HEK293 (cell line): ENCODE data around the gene RNU2-1.

Experiments
- CTCF ChIA-PET: fragments of 350-600 bp; formaldehyde crosslinking; extraction: SDS; loops from one replicate; lab custom pipeline; 2021; ENCODE audit warnings: antibody characterized with exemption; lab: Yijun Ruan, JAX
- POLR2A ChIA-PET: fragments of 300-600 bp; formaldehyde crosslinking; extraction: SDS; loops from one replicate; lab custom pipeline; 2020; ENCODE audit warnings: antibody characterized with exemption, inconsistent platforms; lab: Yijun Ruan, JAX
- H3K27ac ChIP-seq: fragments of 200-500 bp; sonication (Bioruptor generic); 2 replicates; pipeline ENCODE4 v1.5.1; 2014; ENCODE audit warnings: low read depth, low read length, control low read depth, inconsistent platforms; ENCODE audit errors: extremely low read depth
- H3K36me3 ChIP-seq, 2 experiments: fragments of 200-500 bp in 1 of 2; sonication (Bioruptor generic) in 1 of 2; 1 replicate in 1 of 2; 2 replicates in 1 of 2; pipeline ENCODE4 v1.5.1; 2014 to 2017; ENCODE audit warnings: inconsistent platforms in 2 of 2, low read length in 2 of 2; ENCODE audit not compliant: control insufficient read depth in 2 of 2, insufficient read depth in 1 of 2
- H3K4me1 ChIP-seq: fragments of 200-500 bp; sonication (Bioruptor generic); 2 replicates; pipeline ENCODE4 v1.5.1; 2014; ENCODE audit warnings: mild to moderate bottlenecking, low read length, inconsistent platforms; ENCODE audit not compliant: control insufficient read depth, insufficient read depth
- H3K4me3 ChIP-seq: 2 replicates; pipeline ENCODE4 v1.5.1; 2011; ENCODE audit warnings: low read depth, mild to moderate bottlenecking, control low read depth, low read length, moderate library complexity
- H3K9me3 ChIP-seq: fragments of 200-500 bp; sonication (Bioruptor generic); 2 replicates; pipeline ENCODE4 v1.5.1; 2014; ENCODE audit warnings: low read depth, low read length, inconsistent platforms; ENCODE audit not compliant: control insufficient read depth, insufficient read depth
- REPIN1 ChIP-seq: fragments of 450-650 bp; formaldehyde crosslinking; IDR thresholded peaks from 2 replicates; pipeline ENCODE4 v1.5.1; 2017; ENCODE audit warnings: missing biosample characterization, missing genetic modification characterization, low read depth
- ZBTB1 ChIP-seq: fragments of 450-650 bp; formaldehyde crosslinking; IDR thresholded peaks from 2 replicates; pipeline ENCODE4 v1.5.1; 2016; ENCODE audit warnings: missing biosample characterization, missing genetic modification characterization
- ZBTB20 ChIP-seq: fragments of 450-650 bp; formaldehyde crosslinking; IDR thresholded peaks from 2 replicates; pipeline ENCODE4 v1.5.1; 2016; ENCODE audit warnings: missing biosample characterization, missing genetic modification characterization
- ZFP41 ChIP-seq: fragments of 450-650 bp; formaldehyde crosslinking; IDR thresholded peaks from 2 replicates; pipeline ENCODE4 v1.5.1; 2016; ENCODE audit warnings: missing biosample characterization, missing genetic modification characterization, borderline replicate concordance
- ZNF121 ChIP-seq: fragments of 450-650 bp; formaldehyde crosslinking; IDR thresholded peaks from 2 replicates; pipeline ENCODE4 v1.5.1; 2016; ENCODE audit warnings: missing biosample characterization, missing genetic modification characterization
- ZNF133 ChIP-seq: fragments of 450-650 bp; formaldehyde crosslinking; IDR thresholded peaks from 2 replicates; pipeline ENCODE4 v1.5.1; 2016; ENCODE audit warnings: missing biosample characterization, missing genetic modification characterization
- ZNF146 ChIP-seq: fragments of 450-650 bp; formaldehyde crosslinking; IDR thresholded peaks from 2 replicates; pipeline ENCODE4 v1.5.1; 2016; ENCODE audit warnings: missing biosample characterization, missing genetic modification characterization
- ZNF558 ChIP-seq: fragments of 450-650 bp; formaldehyde crosslinking; IDR thresholded peaks from 2 replicates; pipeline ENCODE4 v1.5.1; 2016; ENCODE audit warnings: missing biosample characterization, missing genetic modification characterization
- ZNF610 ChIP-seq: fragments of 450-650 bp; formaldehyde crosslinking; IDR thresholded peaks from 2 replicates; pipeline ENCODE4 v1.5.1; 2016; ENCODE audit warnings: missing biosample characterization, missing genetic modification characterization, borderline replicate concordance
- ZNF707 ChIP-seq: fragments of 450-650 bp; formaldehyde crosslinking; IDR thresholded peaks from 2 replicates; pipeline ENCODE4 v1.5.1; 2016; ENCODE audit warnings: missing biosample characterization, missing genetic modification characterization
- ZNF76 ChIP-seq: fragments of 450-650 bp; formaldehyde crosslinking; IDR thresholded peaks from 2 replicates; pipeline ENCODE4; 2016; ENCODE audit warnings: low read depth, missing biosample characterization, missing genetic modification characterization, borderline replicate concordance
- TF ChIP-seq, protein P1 (sequence below): fragments of 450-650 bp; formaldehyde crosslinking; IDR thresholded peaks from 2 replicates; pipeline ENCODE4 v1.5.1; 2016; ENCODE audit warnings: missing biosample characterization, missing genetic modification characterization
- TF ChIP-seq, protein P2 (sequence below): fragments of 450-650 bp; formaldehyde crosslinking; conservative IDR thresholded peaks from 2 replicates; pipeline ENCODE4 v1.5.1; 2016; ENCODE audit warnings: low read depth, missing biosample characterization, missing genetic modification characterization
- TF ChIP-seq, protein P3 (sequence below): fragments of 450-650 bp; formaldehyde crosslinking; IDR thresholded peaks from 2 replicates; pipeline ENCODE4 v1.5.1; 2016; ENCODE audit warnings: missing biosample characterization, missing genetic modification characterization
- TF ChIP-seq, protein P4 (sequence below): fragments of 450-650 bp; formaldehyde crosslinking; IDR thresholded peaks from 2 replicates; pipeline ENCODE4 v1.5.1; 2017; ENCODE audit warnings: missing biosample characterization, missing genetic modification characterization
- TF ChIP-seq, protein P5 (sequence below): fragments of 450-650 bp; formaldehyde crosslinking; IDR thresholded peaks from 2 replicates; pipeline ENCODE4 v1.5.1; 2017; ENCODE audit warnings: missing biosample characterization, missing genetic modification characterization
- TF ChIP-seq, protein P6 (sequence below): fragments of 450-650 bp; formaldehyde crosslinking; IDR thresholded peaks from 2 replicates; pipeline ENCODE4 v1.5.1; 2016; ENCODE audit warnings: missing biosample characterization, missing genetic modification characterization, borderline replicate concordance

Gene RNU2-1

DNA sequence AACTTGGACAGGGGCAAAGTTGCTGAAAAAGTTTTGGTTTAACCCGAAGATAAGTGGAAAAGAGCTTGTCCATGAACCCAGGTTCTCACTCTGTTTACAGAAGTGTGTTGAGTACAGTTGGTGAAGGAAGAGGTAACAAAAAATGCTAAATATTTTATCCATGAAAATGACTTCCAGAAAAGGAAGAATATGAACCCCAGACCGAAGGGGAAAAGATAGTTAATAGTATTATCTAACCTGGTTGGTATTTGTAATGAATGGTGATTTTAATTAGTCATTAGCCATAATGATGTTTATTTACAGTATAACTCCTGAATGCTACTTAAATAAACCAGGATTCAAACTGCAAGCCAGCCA is 22.7 kb downstream of the RNU2-1 start:
- TF ChIP-seq ZNF133 (tag by site-specific recombination) (no peak), ZBTB1 (no peak), REPIN1 (tag by site-specific recombination) (no peak), ZBTB20 (tag by site-specific recombination) (no peak), ZNF146 (tag by site-specific recombination) (no peak), ZNF76 (no peak), ZNF558 (tag by site-specific recombination) (no peak), ZNF121 (no peak), ZNF610 (tag by site-specific recombination) (no peak), ZFP41 (tag by site-specific recombination) (no peak), ZNF707 (tag by site-specific recombination) (no peak)
- TF ChIP-seq, protein P1, sequence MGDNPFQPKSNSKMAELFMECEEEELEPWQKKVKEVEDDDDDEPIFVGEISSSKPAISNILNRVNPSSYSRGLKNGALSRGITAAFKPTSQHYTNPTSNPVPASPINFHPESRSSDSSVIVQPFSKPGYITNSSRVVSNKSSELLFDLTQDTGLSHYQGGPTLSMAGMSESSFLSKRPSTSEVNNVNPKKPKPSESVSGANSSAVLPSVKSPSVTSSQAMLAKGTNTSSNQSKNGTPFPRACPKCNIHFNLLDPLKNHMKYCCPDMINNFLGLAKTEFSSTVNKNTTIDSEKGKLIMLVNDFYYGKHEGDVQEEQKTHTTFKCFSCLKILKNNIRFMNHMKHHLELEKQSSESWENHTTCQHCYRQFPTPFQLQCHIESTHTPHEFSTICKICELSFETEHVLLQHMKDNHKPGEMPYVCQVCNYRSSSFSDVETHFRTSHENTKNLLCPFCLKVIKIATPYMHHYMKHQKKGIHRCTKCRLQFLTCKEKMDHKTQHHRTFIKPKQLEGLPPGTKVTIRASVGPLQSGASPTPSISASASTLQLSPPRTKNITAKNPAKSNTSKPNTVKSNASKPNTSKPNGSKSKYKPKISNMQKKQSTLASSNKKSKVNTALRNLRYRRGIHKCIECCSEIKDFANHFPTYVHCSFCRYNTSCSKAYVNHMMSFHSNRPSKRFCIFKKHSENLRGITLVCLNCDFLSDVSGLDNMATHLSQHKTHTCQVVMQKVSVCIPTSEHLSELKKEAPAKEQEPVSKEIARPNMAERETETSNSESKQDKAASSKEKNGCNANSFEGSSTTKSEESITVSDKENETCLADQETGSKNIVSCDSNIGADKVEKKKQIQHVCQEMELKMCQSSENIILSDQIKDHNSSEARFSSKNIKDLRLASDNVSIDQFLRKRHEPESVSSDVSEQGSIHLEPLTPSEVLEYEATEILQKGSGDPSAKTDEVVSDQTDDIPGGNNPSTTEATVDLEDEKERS (tag by site-specific recombination): no peak
- TF ChIP-seq, protein P2, sequence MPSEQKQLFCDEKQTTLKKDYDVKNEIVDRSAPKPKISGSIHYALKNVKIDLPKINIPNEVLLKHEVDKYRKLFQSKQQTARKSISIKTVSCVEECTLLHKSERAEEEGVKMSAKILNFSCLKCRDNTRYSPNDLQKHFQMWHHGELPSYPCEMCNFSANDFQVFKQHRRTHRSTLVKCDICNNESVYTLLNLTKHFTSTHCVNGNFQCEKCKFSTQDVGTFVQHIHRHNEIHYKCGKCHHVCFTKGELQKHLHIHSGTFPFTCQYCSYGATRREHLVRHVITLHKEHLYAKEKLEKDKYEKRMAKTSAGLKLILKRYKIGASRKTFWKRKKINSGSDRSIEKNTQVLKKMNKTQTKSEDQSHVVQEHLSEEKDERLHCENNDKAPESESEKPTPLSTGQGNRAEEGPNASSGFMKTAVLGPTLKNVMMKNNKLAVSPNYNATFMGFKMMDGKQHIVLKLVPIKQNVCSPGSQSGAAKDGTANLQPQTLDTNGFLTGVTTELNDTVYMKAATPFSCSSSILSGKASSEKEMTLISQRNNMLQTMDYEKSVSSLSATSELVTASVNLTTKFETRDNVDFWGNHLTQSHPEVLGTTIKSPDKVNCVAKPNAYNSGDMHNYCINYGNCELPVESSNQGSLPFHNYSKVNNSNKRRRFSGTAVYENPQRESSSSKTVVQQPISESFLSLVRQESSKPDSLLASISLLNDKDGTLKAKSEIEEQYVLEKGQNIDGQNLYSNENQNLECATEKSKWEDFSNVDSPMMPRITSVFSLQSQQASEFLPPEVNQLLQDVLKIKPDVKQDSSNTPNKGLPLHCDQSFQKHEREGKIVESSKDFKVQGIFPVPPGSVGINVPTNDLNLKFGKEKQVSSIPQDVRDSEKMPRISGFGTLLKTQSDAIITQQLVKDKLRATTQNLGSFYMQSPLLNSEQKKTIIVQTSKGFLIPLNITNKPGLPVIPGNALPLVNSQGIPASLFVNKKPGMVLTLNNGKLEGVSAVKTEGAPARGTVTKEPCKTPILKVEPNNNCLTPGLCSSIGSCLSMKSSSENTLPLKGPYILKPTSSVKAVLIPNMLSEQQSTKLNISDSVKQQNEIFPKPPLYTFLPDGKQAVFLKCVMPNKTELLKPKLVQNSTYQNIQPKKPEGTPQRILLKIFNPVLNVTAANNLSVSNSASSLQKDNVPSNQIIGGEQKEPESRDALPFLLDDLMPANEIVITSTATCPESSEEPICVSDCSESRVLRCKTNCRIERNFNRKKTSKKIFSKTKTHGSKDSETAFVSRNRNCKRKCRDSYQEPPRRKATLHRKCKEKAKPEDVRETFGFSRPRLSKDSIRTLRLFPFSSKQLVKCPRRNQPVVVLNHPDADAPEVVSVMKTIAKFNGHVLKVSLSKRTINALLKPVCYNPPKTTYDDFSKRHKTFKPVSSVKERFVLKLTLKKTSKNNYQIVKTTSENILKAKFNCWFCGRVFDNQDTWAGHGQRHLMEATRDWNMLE (tag by site-specific recombination): no peak
- TF ChIP-seq, protein P3, sequence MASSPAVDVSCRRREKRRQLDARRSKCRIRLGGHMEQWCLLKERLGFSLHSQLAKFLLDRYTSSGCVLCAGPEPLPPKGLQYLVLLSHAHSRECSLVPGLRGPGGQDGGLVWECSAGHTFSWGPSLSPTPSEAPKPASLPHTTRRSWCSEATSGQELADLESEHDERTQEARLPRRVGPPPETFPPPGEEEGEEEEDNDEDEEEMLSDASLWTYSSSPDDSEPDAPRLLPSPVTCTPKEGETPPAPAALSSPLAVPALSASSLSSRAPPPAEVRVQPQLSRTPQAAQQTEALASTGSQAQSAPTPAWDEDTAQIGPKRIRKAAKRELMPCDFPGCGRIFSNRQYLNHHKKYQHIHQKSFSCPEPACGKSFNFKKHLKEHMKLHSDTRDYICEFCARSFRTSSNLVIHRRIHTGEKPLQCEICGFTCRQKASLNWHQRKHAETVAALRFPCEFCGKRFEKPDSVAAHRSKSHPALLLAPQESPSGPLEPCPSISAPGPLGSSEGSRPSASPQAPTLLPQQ (tag by site-specific recombination): no peak
- TF ChIP-seq, protein P4, sequence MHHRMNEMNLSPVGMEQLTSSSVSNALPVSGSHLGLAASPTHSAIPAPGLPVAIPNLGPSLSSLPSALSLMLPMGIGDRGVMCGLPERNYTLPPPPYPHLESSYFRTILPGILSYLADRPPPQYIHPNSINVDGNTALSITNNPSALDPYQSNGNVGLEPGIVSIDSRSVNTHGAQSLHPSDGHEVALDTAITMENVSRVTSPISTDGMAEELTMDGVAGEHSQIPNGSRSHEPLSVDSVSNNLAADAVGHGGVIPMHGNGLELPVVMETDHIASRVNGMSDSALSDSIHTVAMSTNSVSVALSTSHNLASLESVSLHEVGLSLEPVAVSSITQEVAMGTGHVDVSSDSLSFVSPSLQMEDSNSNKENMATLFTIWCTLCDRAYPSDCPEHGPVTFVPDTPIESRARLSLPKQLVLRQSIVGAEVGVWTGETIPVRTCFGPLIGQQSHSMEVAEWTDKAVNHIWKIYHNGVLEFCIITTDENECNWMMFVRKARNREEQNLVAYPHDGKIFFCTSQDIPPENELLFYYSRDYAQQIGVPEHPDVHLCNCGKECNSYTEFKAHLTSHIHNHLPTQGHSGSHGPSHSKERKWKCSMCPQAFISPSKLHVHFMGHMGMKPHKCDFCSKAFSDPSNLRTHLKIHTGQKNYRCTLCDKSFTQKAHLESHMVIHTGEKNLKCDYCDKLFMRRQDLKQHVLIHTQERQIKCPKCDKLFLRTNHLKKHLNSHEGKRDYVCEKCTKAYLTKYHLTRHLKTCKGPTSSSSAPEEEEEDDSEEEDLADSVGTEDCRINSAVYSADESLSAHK (tag by site-specific recombination): no peak
- TF ChIP-seq, protein P5, sequence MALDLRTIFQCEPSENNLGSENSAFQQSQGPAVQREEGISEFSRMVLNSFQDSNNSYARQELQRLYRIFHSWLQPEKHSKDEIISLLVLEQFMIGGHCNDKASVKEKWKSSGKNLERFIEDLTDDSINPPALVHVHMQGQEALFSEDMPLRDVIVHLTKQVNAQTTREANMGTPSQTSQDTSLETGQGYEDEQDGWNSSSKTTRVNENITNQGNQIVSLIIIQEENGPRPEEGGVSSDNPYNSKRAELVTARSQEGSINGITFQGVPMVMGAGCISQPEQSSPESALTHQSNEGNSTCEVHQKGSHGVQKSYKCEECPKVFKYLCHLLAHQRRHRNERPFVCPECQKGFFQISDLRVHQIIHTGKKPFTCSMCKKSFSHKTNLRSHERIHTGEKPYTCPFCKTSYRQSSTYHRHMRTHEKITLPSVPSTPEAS: no peak
- TF ChIP-seq, protein P6, sequence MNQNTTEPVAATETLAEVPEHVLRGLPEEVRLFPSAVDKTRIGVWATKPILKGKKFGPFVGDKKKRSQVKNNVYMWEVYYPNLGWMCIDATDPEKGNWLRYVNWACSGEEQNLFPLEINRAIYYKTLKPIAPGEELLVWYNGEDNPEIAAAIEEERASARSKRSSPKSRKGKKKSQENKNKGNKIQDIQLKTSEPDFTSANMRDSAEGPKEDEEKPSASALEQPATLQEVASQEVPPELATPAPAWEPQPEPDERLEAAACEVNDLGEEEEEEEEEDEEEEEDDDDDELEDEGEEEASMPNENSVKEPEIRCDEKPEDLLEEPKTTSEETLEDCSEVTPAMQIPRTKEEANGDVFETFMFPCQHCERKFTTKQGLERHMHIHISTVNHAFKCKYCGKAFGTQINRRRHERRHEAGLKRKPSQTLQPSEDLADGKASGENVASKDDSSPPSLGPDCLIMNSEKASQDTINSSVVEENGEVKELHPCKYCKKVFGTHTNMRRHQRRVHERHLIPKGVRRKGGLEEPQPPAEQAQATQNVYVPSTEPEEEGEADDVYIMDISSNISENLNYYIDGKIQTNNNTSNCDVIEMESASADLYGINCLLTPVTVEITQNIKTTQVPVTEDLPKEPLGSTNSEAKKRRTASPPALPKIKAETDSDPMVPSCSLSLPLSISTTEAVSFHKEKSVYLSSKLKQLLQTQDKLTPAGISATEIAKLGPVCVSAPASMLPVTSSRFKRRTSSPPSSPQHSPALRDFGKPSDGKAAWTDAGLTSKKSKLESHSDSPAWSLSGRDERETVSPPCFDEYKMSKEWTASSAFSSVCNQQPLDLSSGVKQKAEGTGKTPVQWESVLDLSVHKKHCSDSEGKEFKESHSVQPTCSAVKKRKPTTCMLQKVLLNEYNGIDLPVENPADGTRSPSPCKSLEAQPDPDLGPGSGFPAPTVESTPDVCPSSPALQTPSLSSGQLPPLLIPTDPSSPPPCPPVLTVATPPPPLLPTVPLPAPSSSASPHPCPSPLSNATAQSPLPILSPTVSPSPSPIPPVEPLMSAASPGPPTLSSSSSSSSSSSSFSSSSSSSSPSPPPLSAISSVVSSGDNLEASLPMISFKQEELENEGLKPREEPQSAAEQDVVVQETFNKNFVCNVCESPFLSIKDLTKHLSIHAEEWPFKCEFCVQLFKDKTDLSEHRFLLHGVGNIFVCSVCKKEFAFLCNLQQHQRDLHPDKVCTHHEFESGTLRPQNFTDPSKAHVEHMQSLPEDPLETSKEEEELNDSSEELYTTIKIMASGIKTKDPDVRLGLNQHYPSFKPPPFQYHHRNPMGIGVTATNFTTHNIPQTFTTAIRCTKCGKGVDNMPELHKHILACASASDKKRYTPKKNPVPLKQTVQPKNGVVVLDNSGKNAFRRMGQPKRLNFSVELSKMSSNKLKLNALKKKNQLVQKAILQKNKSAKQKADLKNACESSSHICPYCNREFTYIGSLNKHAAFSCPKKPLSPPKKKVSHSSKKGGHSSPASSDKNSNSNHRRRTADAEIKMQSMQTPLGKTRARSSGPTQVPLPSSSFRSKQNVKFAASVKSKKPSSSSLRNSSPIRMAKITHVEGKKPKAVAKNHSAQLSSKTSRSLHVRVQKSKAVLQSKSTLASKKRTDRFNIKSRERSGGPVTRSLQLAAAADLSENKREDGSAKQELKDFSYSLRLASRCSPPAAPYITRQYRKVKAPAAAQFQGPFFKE (tag by site-specific recombination): no peak
- peaks cover 17 to 89% of the 10 kb centered on the region in 2 experiments for H3K36me3 ChIP-seq
- POLR2A ChIA-PET: no interaction called here
- H3K4me1 ChIP-seq: no peaks in the 10 kb centered on the region
- H3K27ac ChIP-seq: no peak overlapping the region
- H3K9me3 ChIP-seq: no peaks in the 10 kb centered on the region
- no peak overlapping the region for H3K4me3 ChIP-seq
- CTCF ChIA-PET: interaction anchor here (0.6 kb wide), 1 partner anchor 198 kb away, joined by 3 read pairs; no protein-coding TSS in a partner anchor
